Ovary (tissue), 3 donors: ENCODE results near the gene PPP1R13B.

Source experiments
- CTCF ChIP-seq, 3 donors: fragments of 450-650 bp in 2 of 3; fragments of 200-600 bp in 1 of 3; IDR thresholded peaks; one replicate each; pipeline versions ENCODE4 v1.5.1 to v1.8.0; 2016 to 2022; ENCODE audit warnings: antibody characterized with exemption in 3 of 3, mild to moderate bottlenecking in 1 of 3
- POLR2A ChIP-seq: fragments of 450-650 bp; IDR thresholded peaks from one replicate; pipeline ENCODE4 v1.6.1; 2017; ENCODE audit warnings: antibody characterized with exemption, mild to moderate bottlenecking, moderate library complexity
- donor health status: DM: no; HTN: no; CAD: no.

DNA sequence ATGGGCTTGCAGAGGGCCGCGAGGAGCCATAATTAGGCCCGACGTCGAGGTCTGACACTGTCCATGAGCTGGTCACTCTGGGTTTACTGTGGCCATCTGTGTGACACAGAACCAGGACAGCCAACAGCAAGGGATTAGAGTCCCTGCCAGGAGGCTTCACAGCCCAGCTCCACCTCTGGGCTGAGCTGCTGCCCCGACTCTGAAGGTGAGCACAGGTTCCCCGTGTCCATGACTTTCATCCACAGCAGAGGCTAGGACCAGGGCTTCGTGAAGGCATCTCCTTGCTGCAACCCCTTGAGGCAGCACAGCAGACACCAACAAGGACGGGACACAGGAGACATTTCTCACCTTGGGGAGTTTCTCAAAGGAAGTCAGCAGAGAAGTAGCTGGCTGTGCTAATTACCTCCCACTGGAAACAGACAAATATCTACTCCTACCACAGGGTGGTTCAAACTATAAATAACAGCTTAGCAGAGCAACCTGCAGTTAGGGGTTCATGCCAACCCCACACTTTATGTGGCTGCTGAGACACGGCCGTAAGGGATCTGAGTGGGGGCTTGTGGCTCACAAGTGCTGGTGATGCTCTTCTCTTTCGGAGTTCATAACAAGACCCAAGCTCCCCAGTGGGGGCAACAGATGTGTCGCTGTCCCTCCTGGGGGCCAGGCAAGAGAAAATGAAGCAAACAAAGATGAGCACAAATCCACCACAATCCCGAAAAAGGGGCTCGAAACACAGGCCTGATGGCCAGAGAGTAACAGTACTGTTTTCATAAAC is 102.6 kb downstream of the PPP1R13B start:
- no peak for TF ChIP-seq CTCF (IDR thresholded peaks at IDR 0.05)
- no peak for TF ChIP-seq POLR2A
